HG03342 (cell line): ENCODE measurements around the gene ARHGEF6.
"Not testable (repeated sequence)": the region's sequence is repeated elsewhere in the genome, so short reads cannot be mapped to it uniquely, and the experiment has no call there.

ENCODE experiments used
- ATAC-seq: cut with Tn5 transposase; IDR thresholded peaks from one replicate; pipeline ENCODE4 v1.9.1; 2021; ENCODE audit warnings: mild to moderate bottlenecking, moderate library complexity; ENCODE audit not compliant: unreplicated experiment

ARHGEF6 gene, protein sequence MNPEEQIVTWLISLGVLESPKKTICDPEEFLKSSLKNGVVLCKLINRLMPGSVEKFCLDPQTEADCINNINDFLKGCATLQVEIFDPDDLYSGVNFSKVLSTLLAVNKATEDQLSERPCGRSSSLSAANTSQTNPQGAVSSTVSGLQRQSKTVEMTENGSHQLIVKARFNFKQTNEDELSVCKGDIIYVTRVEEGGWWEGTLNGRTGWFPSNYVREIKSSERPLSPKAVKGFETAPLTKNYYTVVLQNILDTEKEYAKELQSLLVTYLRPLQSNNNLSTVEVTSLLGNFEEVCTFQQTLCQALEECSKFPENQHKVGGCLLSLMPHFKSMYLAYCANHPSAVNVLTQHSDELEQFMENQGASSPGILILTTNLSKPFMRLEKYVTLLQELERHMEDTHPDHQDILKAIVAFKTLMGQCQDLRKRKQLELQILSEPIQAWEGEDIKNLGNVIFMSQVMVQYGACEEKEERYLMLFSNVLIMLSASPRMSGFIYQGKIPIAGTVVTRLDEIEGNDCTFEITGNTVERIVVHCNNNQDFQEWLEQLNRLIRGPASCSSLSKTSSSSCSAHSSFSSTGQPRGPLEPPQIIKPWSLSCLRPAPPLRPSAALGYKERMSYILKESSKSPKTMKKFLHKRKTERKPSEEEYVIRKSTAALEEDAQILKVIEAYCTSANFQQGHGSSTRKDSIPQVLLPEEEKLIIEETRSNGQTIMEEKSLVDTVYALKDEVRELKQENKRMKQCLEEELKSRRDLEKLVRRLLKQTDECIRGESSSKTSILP

DNA sequence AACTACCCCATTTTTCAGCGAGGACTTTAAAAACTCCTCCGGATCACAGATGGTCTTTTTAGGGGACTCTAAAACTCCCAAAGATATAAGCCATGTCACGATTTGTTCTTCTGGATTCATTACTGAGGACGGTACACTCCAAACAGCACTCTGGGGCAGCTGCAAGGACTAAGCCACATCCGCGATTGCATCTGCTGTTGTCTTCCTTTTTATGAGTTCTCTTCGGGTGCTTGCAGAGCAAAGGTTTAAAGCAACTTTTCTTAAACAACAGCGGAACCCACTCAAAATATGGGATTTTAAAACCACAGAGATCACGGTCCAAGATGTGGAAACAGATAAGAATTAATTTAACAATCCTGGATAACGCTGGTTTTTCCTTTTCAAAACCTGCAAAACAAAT lies at the start of gene ARHGEF6:
TSS of gene ARHGEF6 (minus strand) at position 170 of the 400 bp plus-strand sequence. CDS start at position 120, 50 bp downstream.
- ATAC-seq: no peak

DNA sequence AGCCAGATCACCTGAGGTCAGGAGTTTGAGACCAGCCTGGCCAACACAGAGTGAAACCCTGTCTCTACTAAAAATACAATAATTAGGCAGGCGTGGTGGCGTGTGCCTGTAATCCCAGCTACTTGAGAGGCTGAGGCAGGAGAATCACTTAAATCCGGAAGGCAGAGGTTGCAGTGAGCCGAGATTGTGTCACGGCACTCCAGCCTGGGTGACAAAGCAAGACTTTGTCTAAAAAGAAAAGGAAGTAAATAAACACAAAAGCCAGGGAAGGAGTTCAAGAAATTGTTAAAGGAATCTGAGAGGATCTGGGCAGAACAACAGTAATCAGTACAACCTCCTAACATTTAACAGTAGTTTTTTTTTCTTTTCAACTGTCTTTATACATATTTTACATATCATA lies 48.7 kb upstream of the ARHGEF6 start:
- ATAC-seq: no peak

DNA sequence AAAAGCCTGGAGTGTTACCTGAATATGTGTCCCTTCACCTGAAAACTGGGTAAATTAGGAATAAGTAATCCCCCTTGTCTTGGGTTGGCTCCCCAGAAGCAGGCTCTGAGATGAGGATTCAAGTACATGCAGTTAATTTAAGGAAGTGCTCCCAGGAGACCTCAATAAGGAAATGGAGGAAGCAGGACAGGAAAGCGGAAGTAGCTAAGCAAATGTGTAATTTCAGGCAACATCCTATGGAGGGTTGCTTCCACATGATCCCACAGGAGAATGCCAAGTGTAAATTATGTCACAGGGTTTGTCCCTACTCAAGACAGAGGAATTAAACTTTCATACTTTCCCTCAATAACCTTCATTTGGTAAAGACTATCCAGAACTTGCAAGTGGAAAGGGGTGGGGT lies 48.1 kb upstream of the ARHGEF6 start:
- ATAC-seq: no peak

DNA sequence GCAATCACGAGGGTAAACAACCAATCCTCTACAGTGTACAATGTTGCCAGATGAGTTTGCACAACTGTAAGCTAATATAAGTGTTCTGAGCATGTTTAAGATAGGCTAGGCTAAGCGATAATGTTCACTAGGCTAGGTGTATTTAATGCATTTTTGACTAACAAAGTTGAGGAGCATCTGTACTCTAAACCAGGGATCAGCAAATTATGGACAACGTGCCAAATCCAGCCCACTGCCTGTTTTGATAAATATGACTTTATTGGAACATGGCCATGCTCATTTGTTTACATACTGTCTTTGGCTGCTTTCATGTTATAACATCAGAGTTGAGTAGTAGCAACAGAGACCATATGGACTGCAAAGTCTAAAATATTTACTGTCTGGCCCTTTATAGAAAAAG lies 46.3 kb upstream of the ARHGEF6 start:
- ATAC-seq: no peak

DNA sequence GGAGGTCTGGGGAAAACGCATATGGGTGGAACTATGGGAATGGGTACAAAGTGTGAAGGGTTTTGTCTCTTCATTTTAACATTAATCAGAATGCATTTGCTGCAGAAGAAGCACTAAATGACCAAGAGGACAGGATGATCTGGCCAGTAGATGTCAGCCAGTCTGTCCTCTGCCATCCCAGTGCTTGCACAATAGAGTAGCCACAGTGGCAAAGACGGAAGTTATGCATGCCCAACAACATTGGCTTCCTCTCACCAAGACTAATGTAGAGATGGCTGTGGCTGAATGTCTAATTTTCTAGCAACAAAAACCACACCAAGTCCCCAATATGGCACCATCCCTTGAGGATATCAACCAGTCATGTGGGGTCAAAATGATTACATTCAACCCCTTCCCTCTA lies 45.0 kb upstream of the ARHGEF6 start:
- ATAC-seq: no peak

DNA sequence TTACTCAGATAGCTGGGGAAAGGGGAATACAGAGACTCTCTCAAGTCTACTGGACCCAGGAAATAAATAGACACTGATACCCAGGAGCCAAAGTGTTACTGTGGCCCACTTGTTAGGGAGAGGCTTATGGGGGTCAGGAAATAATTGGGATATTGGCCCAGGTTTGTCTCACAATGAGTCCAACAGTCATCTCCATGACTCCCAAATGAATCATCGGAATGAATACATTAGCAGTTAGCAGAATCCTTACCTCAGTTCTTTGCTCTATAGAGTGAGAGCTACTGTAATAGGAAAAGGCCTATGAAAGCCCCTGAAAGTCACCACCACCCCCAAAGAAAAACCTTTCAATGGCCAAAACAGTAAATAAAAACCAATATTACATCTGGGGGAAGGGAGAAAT lies 42.4 kb upstream of the ARHGEF6 start:
- no peak for ATAC-seq

DNA sequence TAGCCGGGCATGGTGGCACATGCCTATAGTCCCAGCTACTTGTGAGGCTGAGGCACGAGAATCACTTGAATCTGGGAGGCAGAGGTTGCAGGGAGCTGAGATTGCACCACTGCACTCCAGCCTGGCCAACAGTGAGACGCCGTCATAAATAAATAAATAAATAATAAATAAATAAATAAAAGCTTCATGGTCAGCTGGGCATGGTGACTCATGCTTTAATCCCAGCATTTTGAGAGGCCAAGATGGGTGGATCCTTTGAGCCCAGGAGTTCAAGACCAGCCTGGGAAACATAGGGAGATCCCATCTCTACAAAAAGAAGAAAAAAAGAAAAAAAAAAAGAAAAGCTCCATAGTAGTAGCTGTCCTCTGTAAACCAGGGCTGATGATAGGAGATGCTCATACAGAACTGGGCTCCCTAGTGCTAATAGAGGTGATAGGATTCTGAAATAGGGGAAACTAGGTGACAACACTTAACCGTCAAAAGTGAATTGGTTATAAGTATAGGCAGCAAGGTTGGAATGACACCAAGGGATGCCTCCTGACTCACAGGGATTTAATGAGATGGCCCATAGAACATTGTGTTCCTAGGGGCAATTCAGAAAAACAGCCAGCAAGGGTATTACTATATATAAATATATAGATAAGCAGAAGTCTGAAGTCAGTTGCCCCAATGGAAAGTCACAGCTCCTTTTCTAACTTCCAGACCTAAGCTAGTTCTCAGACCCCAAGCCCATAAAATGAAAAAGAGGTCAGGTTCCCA lies 41.8 kb upstream of the ARHGEF6 start:
- ATAC-seq: no peak

DNA sequence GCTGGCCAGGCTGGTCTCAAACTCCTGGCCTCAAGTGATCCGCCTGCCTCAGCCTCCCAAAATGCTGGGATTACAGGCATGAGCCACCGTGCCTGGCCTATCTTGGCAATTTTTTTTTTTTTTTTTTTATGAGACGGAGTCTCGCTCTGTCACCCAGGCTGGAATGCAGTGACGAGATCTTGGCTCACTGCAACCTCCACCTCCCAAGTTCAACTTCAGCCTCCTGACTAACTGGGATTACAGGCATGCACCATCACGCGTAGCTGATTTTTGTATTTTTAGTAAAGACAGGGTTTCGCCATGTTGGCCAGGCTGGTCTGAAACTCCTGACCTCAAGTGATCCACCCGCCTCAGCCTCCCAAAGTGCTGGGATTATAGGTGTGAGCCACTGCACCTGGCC lies 39.0 kb upstream of the ARHGEF6 start:
- not testable (repeated sequence) for ATAC-seq

DNA sequence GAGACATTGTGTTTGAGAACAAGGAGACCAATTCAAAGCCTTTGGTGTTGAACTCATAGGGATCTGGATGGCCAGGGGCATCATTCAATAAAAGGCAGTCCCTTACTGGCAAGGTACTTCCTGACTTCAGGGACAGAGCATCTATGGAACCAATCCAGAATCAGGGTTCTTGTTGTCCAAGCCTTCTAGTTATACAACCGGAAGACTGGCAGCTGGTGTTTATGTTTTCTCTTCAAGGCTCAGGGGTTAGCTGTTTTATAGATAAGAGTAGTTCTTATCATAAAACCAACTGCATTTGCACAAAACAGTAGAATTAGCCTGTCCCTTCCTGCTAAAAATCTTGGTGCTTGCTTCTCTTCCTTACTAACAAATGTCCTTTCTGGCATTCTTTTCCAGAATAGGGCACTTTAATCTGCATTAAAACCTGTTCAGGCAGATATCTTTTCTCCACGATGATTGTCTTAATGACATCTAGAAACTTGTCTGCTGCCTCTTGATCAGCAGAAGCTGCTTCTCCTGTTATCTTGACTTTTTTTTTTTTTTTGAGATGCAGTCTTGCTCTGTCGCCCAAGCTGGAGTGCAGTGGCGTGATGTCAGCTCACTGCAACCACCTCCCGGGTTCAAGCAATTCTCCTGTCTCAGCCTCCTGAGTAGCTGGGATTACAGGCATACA lies 38.4 kb upstream of the ARHGEF6 start:
- ATAC-seq: no peak

DNA sequence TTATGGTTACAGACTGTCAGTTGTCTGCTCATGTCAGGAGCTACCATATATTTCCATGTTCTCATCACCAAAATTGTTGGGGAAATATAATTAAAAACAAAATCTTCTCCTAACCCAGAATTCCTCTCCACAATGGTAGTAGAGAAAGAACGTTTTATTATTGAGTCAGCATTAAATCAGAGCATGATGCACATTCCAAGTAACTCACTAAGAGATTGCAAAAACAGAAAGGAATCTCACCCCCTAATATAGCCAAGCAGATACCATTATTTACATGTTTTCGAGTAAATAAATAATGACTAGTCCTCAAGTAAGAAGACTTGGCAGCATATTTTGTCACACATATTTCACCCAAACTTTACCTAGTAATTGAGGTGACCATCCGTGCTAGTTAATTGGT lies 36.2 kb upstream of the ARHGEF6 start:
- ATAC-seq: no peak

DNA sequence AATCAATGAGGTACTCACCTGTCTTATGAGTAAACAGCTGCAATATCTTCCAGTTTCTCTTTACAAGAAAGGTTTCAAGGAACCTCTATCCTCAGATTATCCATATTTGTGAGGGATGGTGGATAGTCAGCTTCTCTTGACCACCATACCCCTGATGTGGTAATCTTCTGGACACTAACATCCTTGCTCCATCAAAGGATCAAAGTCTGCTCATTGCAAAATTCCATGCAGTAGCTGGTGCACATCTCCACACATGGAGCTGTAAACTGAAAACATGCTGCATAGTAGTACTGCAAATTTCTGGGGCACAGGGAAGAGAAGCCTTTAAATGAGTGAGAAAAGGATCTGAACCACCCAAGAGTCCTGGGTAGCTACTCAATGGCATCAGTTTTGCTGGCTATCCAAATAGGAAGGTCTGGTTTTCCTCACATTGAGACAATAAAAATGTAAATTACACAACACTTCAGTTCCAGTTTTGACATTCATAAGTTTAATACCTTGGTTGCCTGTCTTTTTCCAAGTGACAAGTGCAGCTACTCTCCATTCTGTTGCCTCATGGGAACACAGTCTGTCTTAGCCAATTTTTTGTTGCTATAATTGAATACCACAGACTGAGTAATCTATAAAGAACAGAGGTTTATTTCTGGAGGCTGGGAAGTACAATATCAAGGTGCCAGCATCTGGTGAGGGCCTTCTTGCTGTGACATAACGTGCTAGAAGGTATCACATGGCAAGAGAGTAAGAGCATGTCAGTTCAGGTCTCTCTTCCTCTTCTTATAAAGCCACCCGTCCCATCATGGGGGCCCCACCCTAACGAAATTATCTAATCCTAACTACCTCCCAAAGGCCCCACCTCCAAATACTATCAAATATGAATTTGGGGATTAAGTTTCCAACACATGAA lies 34.4 kb upstream of the ARHGEF6 start:
- no peak for ATAC-seq

DNA sequence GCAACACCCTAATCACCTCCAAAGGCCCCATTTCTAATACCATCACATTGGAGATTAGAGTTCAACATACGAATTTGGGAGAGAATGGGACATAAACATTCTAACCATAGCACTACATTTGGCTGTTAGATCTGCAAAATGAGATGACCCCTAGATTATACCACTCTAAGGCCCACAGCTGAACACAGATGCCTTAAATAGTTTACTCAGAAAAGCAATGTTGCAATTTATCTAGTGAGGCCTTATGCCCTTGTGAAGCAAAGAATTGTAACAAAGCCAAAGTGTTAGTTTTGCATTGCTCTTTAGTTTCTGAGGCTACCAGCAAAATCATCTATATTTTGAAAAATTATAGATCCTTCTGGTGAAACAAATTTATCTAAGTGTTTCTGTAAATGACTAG lies 31.6 kb upstream of the ARHGEF6 start:
- no peak for ATAC-seq

DNA sequence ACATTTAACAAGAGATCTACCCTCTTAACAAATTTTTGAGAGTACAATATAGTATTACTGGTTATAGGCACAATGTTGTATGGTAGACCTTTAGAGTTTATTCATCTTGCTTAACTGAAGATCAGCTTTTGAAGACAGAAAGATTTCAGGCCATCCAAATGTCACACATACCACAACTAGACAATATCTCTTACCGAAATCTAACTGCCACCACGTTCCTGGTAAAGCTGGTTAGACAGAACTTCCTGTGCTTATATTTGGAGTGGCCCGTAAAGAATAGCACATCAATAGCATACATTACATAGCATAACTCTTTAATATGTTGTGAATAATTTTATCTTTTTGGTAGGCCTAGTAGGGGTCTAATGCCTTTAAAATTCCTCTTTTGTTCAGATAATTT lies 29.8 kb upstream of the ARHGEF6 start:
- no peak for ATAC-seq

DNA sequence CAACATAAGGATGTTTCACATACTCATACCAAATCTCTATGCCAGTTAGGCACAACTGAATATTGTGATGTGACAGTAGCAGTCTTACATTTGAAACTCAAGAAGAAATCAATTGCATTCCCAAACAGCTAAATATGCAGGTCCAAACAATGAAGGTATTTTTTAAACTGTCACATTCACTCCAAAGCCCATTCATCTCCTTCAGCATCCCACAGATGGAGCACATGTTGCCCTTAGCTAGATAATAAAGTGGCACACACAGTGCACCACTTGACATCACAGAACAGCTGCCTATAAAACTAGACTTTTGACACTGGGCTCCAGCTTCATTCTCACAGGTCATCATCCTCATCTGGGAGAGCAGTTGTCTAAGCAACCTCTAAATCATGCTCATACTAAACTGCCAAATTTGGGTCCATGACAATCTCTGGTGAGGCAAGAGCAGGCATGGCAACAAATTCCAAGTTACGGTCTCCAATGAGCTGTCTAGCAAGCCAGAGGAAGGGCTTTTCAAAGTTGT lies 26.2 kb upstream of the ARHGEF6 start:
- no peak for ATAC-seq

DNA sequence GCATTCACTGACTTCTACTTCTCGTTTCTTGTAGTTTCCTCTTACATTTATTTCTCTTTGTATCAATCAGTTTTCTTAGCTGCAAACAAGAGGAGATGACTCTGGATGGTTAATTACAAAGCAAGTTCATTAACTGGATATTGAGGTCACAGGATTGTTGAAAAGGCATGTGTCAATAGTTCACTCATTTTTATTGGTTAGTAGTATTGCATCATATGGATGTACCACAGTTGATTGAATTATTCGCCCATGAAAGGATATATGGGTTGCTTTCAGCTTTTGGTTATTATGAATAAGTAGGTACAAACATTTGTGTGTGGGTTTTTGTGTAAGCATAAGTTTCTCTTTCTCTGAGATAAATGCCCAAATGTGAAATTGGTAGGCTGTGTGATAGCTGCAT lies 21.8 kb upstream of the ARHGEF6 start:
- no peak for ATAC-seq

DNA sequence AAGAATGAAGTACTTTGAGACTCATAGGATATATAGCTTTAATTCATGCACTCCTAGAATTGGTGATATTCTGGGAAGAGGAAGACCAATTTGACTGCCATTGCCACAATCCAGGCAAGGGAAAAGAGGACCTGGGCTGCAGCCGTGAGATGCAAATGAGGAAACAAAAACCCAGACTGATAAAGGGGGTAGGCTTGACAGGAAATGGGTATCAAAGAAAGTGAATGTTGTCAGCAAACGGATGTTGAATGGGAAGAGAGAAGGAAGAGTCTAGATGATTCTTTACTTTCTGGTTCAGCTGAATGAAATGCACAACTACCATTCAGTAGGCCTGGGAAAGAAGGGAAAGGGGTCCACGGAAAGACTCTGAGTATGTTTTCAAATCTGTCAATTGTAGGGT lies 17.1 kb upstream of the ARHGEF6 start:
- no peak for ATAC-seq

DNA sequence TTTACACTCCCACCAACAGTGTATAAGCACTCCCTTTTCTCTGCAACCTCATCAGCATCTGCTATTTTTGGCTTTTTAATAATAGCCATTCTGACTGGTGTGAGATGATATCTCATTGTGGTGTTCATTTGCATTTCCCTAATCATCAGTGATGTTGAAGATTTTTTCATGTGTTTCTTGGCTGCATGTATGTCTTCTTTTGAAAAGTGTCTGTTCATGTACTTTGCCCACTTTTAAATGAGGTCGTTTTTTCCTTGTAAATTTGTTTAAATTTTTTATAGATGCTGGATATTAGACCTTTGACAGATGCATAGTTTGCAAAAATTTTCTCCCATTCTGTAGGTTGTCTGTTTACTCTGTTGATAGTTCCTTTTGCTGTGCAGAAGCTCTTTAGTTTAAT lies 14.4 kb upstream of the ARHGEF6 start:
- ATAC-seq: not testable (repeated sequence)

DNA sequence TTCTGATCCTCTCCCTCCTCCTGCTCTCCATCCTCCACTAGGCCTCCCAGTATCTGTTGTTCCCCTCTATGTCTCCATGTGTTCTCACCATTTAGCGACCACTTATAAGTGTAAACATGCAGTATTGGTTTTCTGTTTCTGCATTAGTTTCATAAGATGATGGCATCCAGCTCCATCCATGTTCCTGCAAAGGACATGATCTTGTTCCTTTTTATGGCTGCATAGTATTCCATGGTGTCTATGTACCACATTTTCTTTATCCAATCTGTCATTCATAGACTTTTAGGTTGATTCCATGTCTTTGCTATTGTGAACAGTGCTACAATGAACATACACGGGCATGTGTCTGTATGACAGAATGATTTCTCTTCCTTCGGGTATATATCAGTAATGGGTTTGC lies 13.9 kb upstream of the ARHGEF6 start:
- not testable (repeated sequence) for ATAC-seq

DNA sequence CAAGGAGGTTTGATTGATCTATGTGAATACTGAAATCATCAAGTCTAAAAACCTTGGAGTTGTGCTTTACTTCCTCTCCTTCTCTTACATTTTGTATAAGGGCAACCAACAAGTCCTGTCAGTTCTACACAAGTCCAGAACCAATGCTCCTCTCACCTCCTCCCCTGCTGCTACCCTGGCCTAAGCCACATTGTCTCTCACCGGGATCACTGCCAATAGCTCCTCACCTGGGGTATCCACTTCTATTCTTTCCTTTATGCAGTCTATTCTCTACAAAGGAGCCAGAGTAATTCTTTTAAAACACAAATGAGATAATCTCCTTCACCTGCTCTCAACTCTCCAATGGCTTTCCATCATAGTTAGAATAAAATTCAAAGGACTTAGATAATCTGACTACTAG lies 13.3 kb upstream of the ARHGEF6 start:
- ATAC-seq: no peak

DNA sequence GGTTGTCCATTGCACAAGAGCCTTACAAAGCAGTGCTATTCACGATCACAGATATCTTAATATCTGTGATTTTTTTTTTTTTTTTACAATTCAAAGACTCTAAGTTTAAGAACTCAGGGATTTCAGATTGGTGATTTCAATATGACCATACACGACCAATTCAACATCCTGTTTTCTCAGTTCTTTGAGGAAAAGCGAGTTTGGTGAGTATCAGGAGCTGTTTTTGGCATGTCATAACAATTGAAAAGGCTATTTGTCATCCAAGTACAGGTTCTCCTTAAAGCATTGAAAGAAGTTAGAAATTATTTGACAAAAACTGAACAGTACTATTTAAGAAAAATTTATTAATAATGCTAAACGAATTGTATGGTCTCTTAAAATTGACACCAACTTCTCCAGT lies 9.1 kb upstream of the ARHGEF6 start:
- no peak for ATAC-seq
